Neural progenitor cell (in vitro differentiated cells): ENCODE results near the gene TLL1.

Experiments
- EZH2 ChIP-seq: fragments of 200-600 bp; sonication (generic); IDR thresholded peaks from 2 replicates; pipeline ENCODE4 v1.6.1; 2017; ENCODE audit warnings: antibody characterized with exemption, mild to moderate bottlenecking, moderate library complexity
- EZH2phosphoT487 ChIP-seq: fragments of 200-600 bp; sonication (generic); IDR thresholded peaks from 2 replicates; pipeline ENCODE4 v1.6.1; 2017; ENCODE audit warnings: antibody characterized with exemption
- TF ChIP-seq, protein P1 (sequence below): fragments of 200-600 bp; sonication (generic); IDR thresholded peaks from 2 replicates; pipeline ENCODE4 v1.5.1; 2017; ENCODE audit warnings: antibody characterized with exemption, mild to moderate bottlenecking

GRCh38 chr4:166064721-166065120, 191.7 kb downstream of the TLL1 start:
- TF ChIP-seq, protein P1, sequence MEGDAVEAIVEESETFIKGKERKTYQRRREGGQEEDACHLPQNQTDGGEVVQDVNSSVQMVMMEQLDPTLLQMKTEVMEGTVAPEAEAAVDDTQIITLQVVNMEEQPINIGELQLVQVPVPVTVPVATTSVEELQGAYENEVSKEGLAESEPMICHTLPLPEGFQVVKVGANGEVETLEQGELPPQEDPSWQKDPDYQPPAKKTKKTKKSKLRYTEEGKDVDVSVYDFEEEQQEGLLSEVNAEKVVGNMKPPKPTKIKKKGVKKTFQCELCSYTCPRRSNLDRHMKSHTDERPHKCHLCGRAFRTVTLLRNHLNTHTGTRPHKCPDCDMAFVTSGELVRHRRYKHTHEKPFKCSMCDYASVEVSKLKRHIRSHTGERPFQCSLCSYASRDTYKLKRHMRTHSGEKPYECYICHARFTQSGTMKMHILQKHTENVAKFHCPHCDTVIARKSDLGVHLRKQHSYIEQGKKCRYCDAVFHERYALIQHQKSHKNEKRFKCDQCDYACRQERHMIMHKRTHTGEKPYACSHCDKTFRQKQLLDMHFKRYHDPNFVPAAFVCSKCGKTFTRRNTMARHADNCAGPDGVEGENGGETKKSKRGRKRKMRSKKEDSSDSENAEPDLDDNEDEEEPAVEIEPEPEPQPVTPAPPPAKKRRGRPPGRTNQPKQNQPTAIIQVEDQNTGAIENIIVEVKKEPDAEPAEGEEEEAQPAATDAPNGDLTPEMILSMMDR: no peak
- TF ChIP-seq EZH2phosphoT487: no peak
- TF ChIP-seq EZH2: no peak
